HG03558 (cell line): ENCODE data around the gene RERE.

Experiments used
- ATAC-seq: cut with Tn5 transposase; IDR thresholded peaks from one replicate; pipeline ENCODE4 v1.9.1; 2021; ENCODE audit warnings: moderate number of reproducible peaks; ENCODE audit not compliant: unreplicated experiment; ENCODE audit errors: extremely low read depth

RERE gene

GRCh38 chr1:8817412-8818324, at the start of gene RERE:
RERE (minus strand) TSS chr1:8817640.
- ATAC-seq, result peak; percentile 74

- ATAC-seq, result no peak
Observed at GRCh38 chr1:8866792-8867415, 49.5 kb upstream of the RERE start.

GRCh38 chr1:8866173-8866791, 48.8 kb upstream of the RERE start:
- no peak for ATAC-seq

- ATAC-seq, result no peak
Observed at GRCh38 chr1:8864713-8865344, 47.4 kb upstream of the RERE start.

GRCh38 chr1:8863794-8864233, 46.4 kb upstream of the RERE start:
- ATAC-seq, result no peak

- ATAC-seq, result no peak
Observed at GRCh38 chr1:8863138-8863537, 45.7 kb upstream of the RERE start.

GRCh38 chr1:8862528-8862927, 45.1 kb upstream of the RERE start:
- ATAC-seq, result no peak

GRCh38 chr1:8860738-8861516, 43.5 kb upstream of the RERE start:
- no peak for ATAC-seq

- ATAC-seq, result no peak
Observed at GRCh38 chr1:8858888-8859706, 41.7 kb upstream of the RERE start.

- ATAC-seq, result no peak
Observed at GRCh38 chr1:8858112-8858668, 40.8 kb upstream of the RERE start.

- no peak for ATAC-seq
Observed at GRCh38 chr1:8856689-8857412, 39.4 kb upstream of the RERE start.

- ATAC-seq, result no peak
Observed at GRCh38 chr1:8854240-8854639, 36.8 kb upstream of the RERE start.

- ATAC-seq, result no peak
Observed at GRCh38 chr1:8851060-8851459, 33.6 kb upstream of the RERE start.

GRCh38 chr1:8848663-8849386, 31.4 kb upstream of the RERE start:
- ATAC-seq, result no peak

GRCh38 chr1:8847990-8848389, 30.6 kb upstream of the RERE start:
- ATAC-seq, result no peak

- no peak for ATAC-seq
Observed at GRCh38 chr1:8846263-8846662, 28.8 kb upstream of the RERE start.
